Measurements from ENCODE around the gene UMOD. TPM values are rescaled to one million over a fixed set of nuclear protein-coding genes. Genes with fewer than 3 reads are reported as not detected.

UMOD gene
- total and polyA plus RNA-seq, 2 donors (not counting 3 experiments of a cell fraction or from before 2014, with no cell fraction given), result not detected

- intact Hi-C loops (cut with micrococcal nuclease), result no loop called here
- no peak for DNase-seq (ENCODE audit: low read depth, low spot score)
- H3K79me2 ChIP-seq (ENCODE audit: control insufficient read depth, insufficient read depth, low read length), result no peaks in the 10 kb centered on the region
- no TSS peak for BruUV-seq (replicated peaks)
- H3K27ac ChIP-seq (ENCODE audit: insufficient read depth, low read depth, low read length), result no peak overlapping the region
- ChIA-PET CTCF (no interaction called here), POLR2A (no interaction called here)
- H4K20me1 ChIP-seq (replicated peaks; ENCODE audit: control insufficient read depth, extremely low read depth, insufficient read depth, low read length), result no peaks in the 10 kb centered on the region
- no peak overlapping the region for H3K4me3 ChIP-seq (replicated peaks in 1 of 3; ENCODE audit: insufficient read depth in 1 of 3, low read depth in 1 of 3, low read length in 3 of 3)
- H3K9ac ChIP-seq (replicated peaks; ENCODE audit: extremely low read depth, insufficient read depth, low read length), result no peak overlapping the region
- dilution Hi-C loops (cut with MboI; ENCODE audit: extremely low pct_ligation_motif_present, low sequenced_read_pairs), result no loop called here
- no peak overlapping the region for H3K4me2 ChIP-seq (ENCODE audit: insufficient read depth, low read length)
- FAIRE-seq, result no peak
- H3K36me3 ChIP-seq (ENCODE audit: control insufficient read depth in 2 of 2, extremely low read depth in 1 of 2, insufficient read depth in 2 of 2, low read length in 2 of 2), result no peaks in the 10 kb centered on the region
- no peaks in the 10 kb centered on the region for H3K9me3 ChIP-seq (replicated peaks; ENCODE audit: control insufficient read depth, insufficient read depth, low read length)
- no peaks in the 10 kb centered on the region for H3K4me1 ChIP-seq (ENCODE audit: control insufficient read depth, extremely low read depth, insufficient read depth, low read length)
- no peaks in the 10 kb centered on the region for H3K27me3 ChIP-seq (ENCODE audit: control insufficient read depth in 2 of 2, insufficient read depth in 2 of 2, low read length in 2 of 2)
- H2AFZ ChIP-seq (ENCODE audit: low read depth, low read length), result no peak overlapping the region
- no peaks in the 10 kb centered on the region for H3K9me1 ChIP-seq (replicated peaks; ENCODE audit: control insufficient read depth, extremely low read depth, insufficient read depth, low read length)
- TF ChIP-seq GATA2 (IDR thresholded peaks at IDR 0.05; ENCODE audit: insufficient read depth, insufficient read length, low read depth, low read length) (no peak), FOS (IDR thresholded peaks at IDR 0.05; ENCODE audit: borderline replicate concordance, insufficient read depth, low read length) (no peak), POLR2A (IDR thresholded peaks at IDR 0.05; ENCODE audit: low read depth, low read length) (no peak), POLR2AphosphoS5 (IDR thresholded peaks at IDR 0.05; ENCODE audit: insufficient read depth, low read depth, low read length) (no peak), EZH2 (IDR thresholded peaks at IDR 0.05; ENCODE audit: borderline replicate concordance, low read depth, low read length, severe bottlenecking) (no peak), MYC (IDR thresholded peaks at IDR 0.05; ENCODE audit: low read depth, low read length) (no peak), JUN (IDR thresholded peaks at IDR 0.05; ENCODE audit: borderline replicate concordance, insufficient read depth, insufficient read length, low read depth) (no peak), MAX (IDR thresholded peaks at IDR 0.05; ENCODE audit: insufficient read depth, insufficient read length) (no peak)
- TF ChIP-seq, protein P1, sequence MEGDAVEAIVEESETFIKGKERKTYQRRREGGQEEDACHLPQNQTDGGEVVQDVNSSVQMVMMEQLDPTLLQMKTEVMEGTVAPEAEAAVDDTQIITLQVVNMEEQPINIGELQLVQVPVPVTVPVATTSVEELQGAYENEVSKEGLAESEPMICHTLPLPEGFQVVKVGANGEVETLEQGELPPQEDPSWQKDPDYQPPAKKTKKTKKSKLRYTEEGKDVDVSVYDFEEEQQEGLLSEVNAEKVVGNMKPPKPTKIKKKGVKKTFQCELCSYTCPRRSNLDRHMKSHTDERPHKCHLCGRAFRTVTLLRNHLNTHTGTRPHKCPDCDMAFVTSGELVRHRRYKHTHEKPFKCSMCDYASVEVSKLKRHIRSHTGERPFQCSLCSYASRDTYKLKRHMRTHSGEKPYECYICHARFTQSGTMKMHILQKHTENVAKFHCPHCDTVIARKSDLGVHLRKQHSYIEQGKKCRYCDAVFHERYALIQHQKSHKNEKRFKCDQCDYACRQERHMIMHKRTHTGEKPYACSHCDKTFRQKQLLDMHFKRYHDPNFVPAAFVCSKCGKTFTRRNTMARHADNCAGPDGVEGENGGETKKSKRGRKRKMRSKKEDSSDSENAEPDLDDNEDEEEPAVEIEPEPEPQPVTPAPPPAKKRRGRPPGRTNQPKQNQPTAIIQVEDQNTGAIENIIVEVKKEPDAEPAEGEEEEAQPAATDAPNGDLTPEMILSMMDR (IDR thresholded peaks at IDR 0.05; ENCODE audit: extremely low read depth in 1 of 2, insufficient read depth in 1 of 2, low read depth in 1 of 2, low read length in 2 of 2), result no peak
Observed at GRCh38 chr16:20285993-20286499, 66.5 kb downstream of the UMOD start.

Other genes starting within 250 kb of the UMOD start
- gene GP2, start 25.2 kb downstream of the UMOD start, total RNA-seq, result not detected in 2 replicates
- gene GP2, start 25.2 kb downstream of the UMOD start, polyA plus RNA-seq, result not detected in 2 replicates
- gene PDILT, start 52.0 kb upstream of the UMOD start, total RNA-seq, result not detected in 2 replicates
- gene PDILT, start 52.0 kb upstream of the UMOD start, polyA plus RNA-seq, result not detected in 2 replicates
- not detected in 2 replicates for gene ACSM5, start 56.8 kb upstream of the UMOD start, total RNA-seq
- 0.06 TPM in 2 replicates for gene ACSM5, start 56.8 kb upstream of the UMOD start, polyA plus RNA-seq
- gene ACSM2A, start 98.8 kb upstream of the UMOD start, total RNA-seq, result not detected in 2 replicates
- gene ACSM2A, start 98.8 kb upstream of the UMOD start, polyA plus RNA-seq, result 0.03 TPM in 1 of 2 replicates, not detected in the other
- not detected in 2 replicates for gene ACSM2B, start 223.7 kb upstream of the UMOD start, total RNA-seq
- 0.07 and 0.13 TPM in 2 replicates for gene ACSM2B, start 223.7 kb upstream of the UMOD start, polyA plus RNA-seq